ENCODE measurements around the gene CCDC88C. TPM values are rescaled to one million over a fixed set of nuclear protein-coding genes. Genes with fewer than 3 reads are reported as not detected.
"Not testable (repeated sequence)": the region's sequence is repeated elsewhere in the genome, so short reads cannot be mapped to it uniquely, and the experiment has no call there.

Gene CCDC88C
- total RNA-seq, 1 donor, result under 0.01 TPM

DNA sequence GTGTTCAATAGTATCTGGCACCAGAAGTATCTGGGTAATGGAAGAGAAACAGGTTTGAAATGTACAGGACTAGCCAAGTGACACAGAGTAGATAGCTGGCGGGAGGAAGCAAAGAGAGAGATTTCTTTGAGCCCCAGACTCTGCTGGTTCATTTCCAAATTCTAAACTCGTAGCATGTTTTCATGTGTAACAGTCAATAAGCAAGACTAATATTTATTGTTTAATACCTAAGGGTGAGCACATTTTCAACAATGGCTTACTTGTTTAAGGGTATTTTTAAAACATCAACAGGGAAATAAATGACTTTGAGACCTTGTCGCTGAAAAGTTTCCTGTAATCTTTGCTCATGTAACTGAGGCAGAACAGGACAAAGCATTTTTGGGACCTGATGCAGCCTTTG, 11.8 kb upstream of the CCDC88C start:
- H3K4me3 ChIP-seq (ENCODE audit: low read depth, low read length), result no peak overlapping the region
- DNase-seq (ENCODE audit: low read depth), result no peak
- TF ChIP-seq, protein P1, sequence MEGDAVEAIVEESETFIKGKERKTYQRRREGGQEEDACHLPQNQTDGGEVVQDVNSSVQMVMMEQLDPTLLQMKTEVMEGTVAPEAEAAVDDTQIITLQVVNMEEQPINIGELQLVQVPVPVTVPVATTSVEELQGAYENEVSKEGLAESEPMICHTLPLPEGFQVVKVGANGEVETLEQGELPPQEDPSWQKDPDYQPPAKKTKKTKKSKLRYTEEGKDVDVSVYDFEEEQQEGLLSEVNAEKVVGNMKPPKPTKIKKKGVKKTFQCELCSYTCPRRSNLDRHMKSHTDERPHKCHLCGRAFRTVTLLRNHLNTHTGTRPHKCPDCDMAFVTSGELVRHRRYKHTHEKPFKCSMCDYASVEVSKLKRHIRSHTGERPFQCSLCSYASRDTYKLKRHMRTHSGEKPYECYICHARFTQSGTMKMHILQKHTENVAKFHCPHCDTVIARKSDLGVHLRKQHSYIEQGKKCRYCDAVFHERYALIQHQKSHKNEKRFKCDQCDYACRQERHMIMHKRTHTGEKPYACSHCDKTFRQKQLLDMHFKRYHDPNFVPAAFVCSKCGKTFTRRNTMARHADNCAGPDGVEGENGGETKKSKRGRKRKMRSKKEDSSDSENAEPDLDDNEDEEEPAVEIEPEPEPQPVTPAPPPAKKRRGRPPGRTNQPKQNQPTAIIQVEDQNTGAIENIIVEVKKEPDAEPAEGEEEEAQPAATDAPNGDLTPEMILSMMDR (IDR thresholded peaks at IDR 0.05; ENCODE audit: insufficient read depth, low read depth, low read length), result no peak

GRCh38 chr14:91428931-91429330, 11.3 kb upstream of the CCDC88C start:
- DNase-seq (ENCODE audit: low read depth); H3K4me3 ChIP-seq (ENCODE audit: low read depth, low read length): not testable (repeated sequence)

DNA sequence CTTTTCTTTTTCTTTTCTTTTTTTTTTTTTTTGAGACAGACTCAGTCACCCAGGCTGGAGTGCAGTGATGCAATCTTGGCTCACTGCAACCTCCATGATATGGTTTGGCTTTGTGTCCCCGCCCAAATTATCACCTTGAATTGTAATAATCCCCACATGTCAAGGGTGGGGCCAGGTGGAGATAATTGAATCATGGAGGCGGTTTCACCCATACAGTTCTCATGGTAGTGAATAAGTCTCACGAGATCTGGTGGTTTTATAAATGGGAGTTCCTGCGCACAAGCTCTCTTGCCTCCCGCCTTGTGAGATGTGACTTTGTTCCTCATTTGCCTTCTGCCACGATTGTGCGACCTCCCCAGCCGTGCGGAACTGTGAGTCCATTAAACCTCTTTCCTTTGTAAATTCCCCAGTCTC, 7.9 kb upstream of the CCDC88C start:
- H3K4me3 ChIP-seq (ENCODE audit: low read depth, low read length); DNase-seq (ENCODE audit: low read depth): not testable (repeated sequence)

GRCh38 chr14:91424813-91425530, 7.4 kb upstream of the CCDC88C start:
- TF ChIP-seq, protein P1 (IDR thresholded peaks at IDR 0.05; ENCODE audit: insufficient read depth, low read depth, low read length), result no peak
- no peak overlapping the region for H3K4me3 ChIP-seq (ENCODE audit: low read depth, low read length)
- DNase-seq (ENCODE audit: low read depth), result no peak

DNA sequence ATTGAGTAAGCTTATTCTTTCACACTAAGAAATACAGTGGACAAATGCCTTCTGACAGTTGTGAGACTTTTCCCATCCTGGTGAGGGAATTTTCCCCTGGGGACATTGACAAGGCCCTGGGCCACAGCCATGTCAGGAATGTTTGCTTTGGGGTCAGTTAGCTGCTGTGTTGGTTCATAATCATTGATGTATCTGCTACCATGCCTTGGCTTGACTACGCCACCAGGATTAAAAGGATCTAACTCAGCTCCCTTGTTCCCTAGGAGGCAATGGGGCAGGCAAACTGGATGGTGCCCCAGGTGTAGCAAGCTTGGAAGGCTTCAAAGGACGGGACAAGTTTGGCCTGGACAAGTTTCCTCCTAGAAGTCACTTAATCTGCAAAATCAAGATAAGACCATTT, 3.1 kb upstream of the CCDC88C start:
- TF ChIP-seq, protein P1 (IDR thresholded peaks at IDR 0.05; ENCODE audit: insufficient read depth, low read depth, low read length), result no peak
- H3K4me3 ChIP-seq (ENCODE audit: low read depth, low read length), result no peak overlapping the region
- DNase-seq (ENCODE audit: low read depth), result no peak

GRCh38 chr14:91419451-91419850, 1.8 kb upstream of the CCDC88C start:
- H3K4me3 ChIP-seq (ENCODE audit: low read depth, low read length), result no peak overlapping the region
- DNase-seq (ENCODE audit: low read depth), result no peak
- TF ChIP-seq, protein P1 (IDR thresholded peaks at IDR 0.05; ENCODE audit: insufficient read depth, low read depth, low read length), result no peak

GRCh38 chr14:91419044-91419397, 1.4 kb upstream of the CCDC88C start:
- no peak overlapping the region for H3K4me3 ChIP-seq (ENCODE audit: low read depth, low read length)

More at GRCh38 chr14:91419044-91419397, 1.4 kb upstream of the CCDC88C start:
- no peak for DNase-seq (ENCODE audit: low read depth)
- TF ChIP-seq, protein P1 (IDR thresholded peaks at IDR 0.05; ENCODE audit: insufficient read depth, low read depth, low read length), result no peak

Data from fibroblast of villous mesenchyme (primary cell).